Measurements from ENCODE around the gene SYNE1. TPM values are rescaled to one million over a fixed set of nuclear protein-coding genes. Genes with fewer than 3 reads are reported as not detected.
A peak's percentile ranks its signal among the peaks of the same experiment; 100 is the strongest.

Gene SYNE1
- total and polyA plus RNA-seq, 8 donors: 24.4 to 56.2 (median 49.2) TPM

DNA sequence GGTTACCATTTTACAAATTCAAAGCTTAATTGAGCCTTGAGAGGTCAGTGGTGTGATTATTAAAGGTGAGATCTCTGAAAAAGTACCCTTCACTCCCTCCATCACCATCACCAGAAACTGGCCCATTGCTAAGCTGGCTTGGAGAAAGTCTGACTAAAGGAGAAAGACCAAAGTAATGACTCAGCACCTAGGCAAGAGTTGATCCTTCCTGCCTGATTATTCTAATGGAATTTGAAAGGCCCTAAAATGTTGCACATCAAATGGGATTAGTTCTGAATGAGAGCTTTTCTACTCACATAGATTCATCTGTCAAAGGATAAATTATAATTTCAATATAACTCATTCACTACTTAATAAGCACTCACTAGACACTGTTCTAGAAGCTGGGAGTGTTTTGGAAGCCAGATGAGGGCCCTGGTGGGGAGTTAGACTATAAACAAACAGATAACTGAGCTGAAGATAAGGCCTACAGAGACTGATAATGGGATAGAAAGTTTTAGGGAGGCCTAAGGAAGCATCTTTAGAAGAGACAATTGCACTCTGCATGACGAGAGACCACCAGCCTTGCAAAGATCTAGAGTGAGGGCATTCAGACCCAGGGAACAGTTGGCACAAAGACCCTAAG is 366.7 kb downstream of the SYNE1 start:
- Histone ChIP-seq H3K4me1 (peaks cover 11 to 24% (median 16%) of the 10 kb centered on the region in 3 donors), H3K27me3 (no peaks in the 10 kb centered on the region), H3K36me3 (peaks cover 0 to 9% (median 0%) of the 10 kb centered on the region in 3 donors), H3K4me3 (no peak overlapping the region), H3K9me3 (no peaks in the 10 kb centered on the region), H3K27ac (no peak overlapping the region)
- 93 to 100% methylated on average over 1 of the region's 1 CpG for WGBS, 2 donors
- TF ChIP-seq, protein P1, sequence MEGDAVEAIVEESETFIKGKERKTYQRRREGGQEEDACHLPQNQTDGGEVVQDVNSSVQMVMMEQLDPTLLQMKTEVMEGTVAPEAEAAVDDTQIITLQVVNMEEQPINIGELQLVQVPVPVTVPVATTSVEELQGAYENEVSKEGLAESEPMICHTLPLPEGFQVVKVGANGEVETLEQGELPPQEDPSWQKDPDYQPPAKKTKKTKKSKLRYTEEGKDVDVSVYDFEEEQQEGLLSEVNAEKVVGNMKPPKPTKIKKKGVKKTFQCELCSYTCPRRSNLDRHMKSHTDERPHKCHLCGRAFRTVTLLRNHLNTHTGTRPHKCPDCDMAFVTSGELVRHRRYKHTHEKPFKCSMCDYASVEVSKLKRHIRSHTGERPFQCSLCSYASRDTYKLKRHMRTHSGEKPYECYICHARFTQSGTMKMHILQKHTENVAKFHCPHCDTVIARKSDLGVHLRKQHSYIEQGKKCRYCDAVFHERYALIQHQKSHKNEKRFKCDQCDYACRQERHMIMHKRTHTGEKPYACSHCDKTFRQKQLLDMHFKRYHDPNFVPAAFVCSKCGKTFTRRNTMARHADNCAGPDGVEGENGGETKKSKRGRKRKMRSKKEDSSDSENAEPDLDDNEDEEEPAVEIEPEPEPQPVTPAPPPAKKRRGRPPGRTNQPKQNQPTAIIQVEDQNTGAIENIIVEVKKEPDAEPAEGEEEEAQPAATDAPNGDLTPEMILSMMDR (IDR thresholded peaks at IDR 0.05): no peak
- DNase-seq (no peak), ATAC-seq (no peak), FAIRE-seq (no peak)
- intact Hi-C loops (cut with DNase I): loop anchor here in 1 of 3 donors (10.0 kb wide), 1 partner anchor 66 kb away; no protein-coding TSS in a partner anchor

DNA sequence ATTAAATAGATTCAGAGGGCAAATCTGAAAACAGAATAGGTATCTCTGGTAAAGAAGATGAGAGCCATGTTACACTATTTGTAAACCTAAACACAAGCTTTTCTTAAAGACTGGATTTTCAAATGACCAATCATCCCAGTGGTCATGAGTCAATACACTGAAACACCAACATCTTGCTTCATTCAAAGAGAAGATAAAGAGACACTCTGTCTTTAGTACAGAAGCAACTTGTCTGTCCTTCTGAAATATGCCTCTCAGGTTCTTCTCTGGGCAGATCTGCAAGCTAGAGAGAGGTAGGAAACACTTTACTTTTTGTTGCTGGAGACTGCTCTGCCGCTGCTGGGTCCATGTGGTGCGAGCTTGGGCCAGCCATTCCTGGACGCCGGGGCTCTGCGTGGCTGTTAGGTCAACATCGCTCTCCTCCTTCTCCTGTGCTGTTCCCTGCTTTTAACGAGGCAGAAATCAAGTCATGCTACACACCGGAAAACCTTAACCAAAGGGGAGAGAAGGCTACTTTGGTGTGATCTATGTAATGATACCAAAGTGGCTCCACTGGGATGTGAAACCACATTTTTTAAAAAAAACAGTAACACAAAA is 368.2 kb downstream of the SYNE1 start:
- no peaks in the 10 kb centered on the region for H3K27me3 ChIP-seq
- no peak overlapping the region for H3K27ac ChIP-seq
- intact Hi-C loops (cut with DNase I): loop anchor here in 1 of 3 donors (10.0 kb wide), 1 partner anchor 64 kb away; no protein-coding TSS in a partner anchor
- TF ChIP-seq, protein P1 (IDR thresholded peaks at IDR 0.05): no peak
- H3K9me3 ChIP-seq: no peaks in the 10 kb centered on the region
- 81 to 84% methylated on average over 8 of the region's 8 CpGs for WGBS, 2 donors
- peaks cover 7 to 14% (median 14%) of the 10 kb centered on the region in 3 donors for H3K4me1 ChIP-seq
- no peak for FAIRE-seq
- peaks cover 0 to 9% (median 0%) of the 10 kb centered on the region in 3 donors for H3K36me3 ChIP-seq
- DNase-seq: no peak
- H3K4me3 ChIP-seq: no peak overlapping the region
- no peak for ATAC-seq

DNA sequence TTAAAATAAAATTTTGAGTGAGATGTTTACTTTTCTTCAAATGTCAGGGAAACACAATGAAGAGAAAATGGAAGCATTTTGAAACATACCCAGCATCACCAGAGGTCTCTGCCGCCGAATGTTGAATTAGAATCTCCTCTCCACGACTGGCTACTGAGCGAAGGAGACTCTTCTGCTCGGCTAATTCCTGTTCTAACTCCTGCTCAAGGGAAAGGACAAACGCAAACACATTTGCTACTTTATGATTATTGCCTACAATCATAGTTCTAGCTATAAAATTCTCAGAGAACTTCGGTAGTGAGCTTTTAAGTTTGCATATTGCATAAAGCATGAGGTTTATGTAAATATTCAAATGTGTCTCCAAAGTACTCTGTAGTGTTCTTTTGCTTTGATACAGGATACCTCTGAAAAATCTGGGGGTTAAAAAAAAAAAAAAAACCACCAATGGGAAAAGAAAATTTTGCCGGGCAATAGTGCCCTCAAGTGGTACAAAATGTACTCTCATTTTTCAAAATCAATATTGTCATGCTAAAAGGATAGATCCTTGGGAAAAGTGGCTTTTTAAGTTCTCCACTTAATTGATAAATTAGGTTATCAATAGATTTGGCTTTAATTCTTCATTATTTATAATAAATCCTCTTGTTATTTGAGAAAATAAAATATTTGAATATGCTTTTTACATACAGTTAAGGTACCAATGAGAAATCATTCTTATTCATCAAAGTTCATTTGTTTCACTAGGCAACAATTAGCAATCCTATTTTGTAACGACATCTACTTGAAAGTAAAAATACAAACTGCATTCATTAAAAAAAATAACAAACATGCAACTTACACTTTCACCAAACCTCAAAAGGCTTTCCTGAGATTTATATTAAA is 369.0 kb downstream of the SYNE1 start:
- H3K4me1 ChIP-seq: peaks cover 5 to 8% (median 7%) of the 10 kb centered on the region in 3 donors
- H3K27ac ChIP-seq: no peak overlapping the region
- TF ChIP-seq, protein P1 (IDR thresholded peaks at IDR 0.05): peak in 3 of 4 donors; percentile 16 to 34 (median 24)
- ATAC-seq: peak in 3 of 4 donors; percentile 56 to 64 (median 57)
- no peaks in the 10 kb centered on the region for H3K27me3 ChIP-seq
- DNase-seq: no peak
- peaks cover 0 to 9% (median 0%) of the 10 kb centered on the region in 3 donors for H3K36me3 ChIP-seq
- 50 to 55% methylated on average over 9 of the region's 9 CpGs for WGBS, 2 donors
- intact Hi-C loops (cut with DNase I): loop anchor here in 1 of 3 donors (10.0 kb wide), 1 partner anchor 63 kb away; no protein-coding TSS in a partner anchor
- FAIRE-seq: peak; percentile 94
- no peak overlapping the region for H3K4me3 ChIP-seq
- no peaks in the 10 kb centered on the region for H3K9me3 ChIP-seq

DNA sequence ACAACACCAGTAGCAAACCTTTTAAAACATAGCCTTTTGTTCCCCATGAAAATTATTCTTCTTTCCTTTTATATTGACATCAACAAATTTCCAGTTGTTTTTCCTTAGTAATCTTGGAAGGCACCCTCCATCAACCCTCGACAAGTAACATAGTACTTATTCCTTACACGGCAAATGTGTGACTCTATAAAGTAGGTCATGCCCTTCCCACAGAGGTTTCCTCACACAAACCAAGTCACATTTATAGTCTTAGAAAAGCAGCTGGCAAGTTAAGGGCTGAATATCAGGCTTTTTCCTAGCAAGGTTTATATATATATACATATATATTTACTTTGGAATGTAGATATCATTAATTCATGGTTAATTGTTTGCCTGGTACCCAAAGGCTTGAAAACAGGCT is 371.5 kb downstream of the SYNE1 start:
- ATAC-seq: no peak
- no peak for FAIRE-seq
- Histone ChIP-seq H3K27me3 (no peaks in the 10 kb centered on the region), H3K27ac (no peak overlapping the region), H3K4me1 (no peaks in the 10 kb centered on the region), H3K36me3 (peaks cover 0 to 15% (median 4%) of the 10 kb centered on the region in 3 donors), H3K9me3 (no peaks in the 10 kb centered on the region), H3K4me3 (no peak overlapping the region)
- TF ChIP-seq, protein P1 (IDR thresholded peaks at IDR 0.05): no peak
- intact Hi-C loops (cut with DNase I): loop anchor here in 1 of 3 donors (10.0 kb wide), 1 partner anchor 61 kb away; no protein-coding TSS in a partner anchor
- no peak for DNase-seq
- WGBS, 2 donors: 55% methylated on average over 2 of the region's 2 CpGs
